Subcutaneous preadipocyte (primary cell): ENCODE results near the gene CBX7. TPM values are rescaled to one million over a fixed set of nuclear protein-coding genes. Genes with fewer than 3 reads are reported as not detected.

Source experiments
- small RNA-seq: library from RNA; depleted of rRNA; stranded (forward); fragments of <200 nt; gene quantifications from one replicate; pipeline ENCODE3, GENCODE V24; 2012
- total RNA-seq: library from RNA; depleted of rRNA; stranded (reverse); fragments of >200 nt; gene quantifications from 2 replicates; pipeline ENCODE4 v1.2.3, GENCODE V29; 2012

Gene CBX7
- 2.6 and 3.7 TPM in 2 replicates for total RNA-seq

GRCh38 chr22:39152511-39153219 lies at the start of gene CBX7:
TSS of gene CBX7 (minus strand) at chr22:39152680. CDS start at chr22:39152444, 236 bp downstream.

GRCh38 chr22:39097098-39098020 lies 55.1 kb downstream of the CBX7 start, which contains the start of gene APOBEC3H:
TSS of gene APOBEC3H (plus strand) at chr22:39097244. CDS start at chr22:39100279, 3,035 bp downstream.

Small RNAs within 50 kb of the gene (small RNA-seq; reads per million reads assigned to genes)
- gene COX5BP7, result not detected

Other genes starting within 250 kb of the CBX7 start
- not detected in 2 replicates for gene APOBEC3A, start 195.1 kb downstream of the CBX7 start, total RNA-seq
- 3.9 and 5.5 TPM in 2 replicates for gene APOBEC3B, start 170.3 kb downstream of the CBX7 start, total RNA-seq
- 12.9 and 16.2 TPM in 2 replicates for gene APOBEC3C, start 138.4 kb downstream of the CBX7 start, total RNA-seq
- gene APOBEC3D, start 131.6 kb downstream of the CBX7 start, total RNA-seq, result 1.5 and 2.2 TPM in 2 replicates
- gene APOBEC3F, start 111.8 kb downstream of the CBX7 start, total RNA-seq, result 3.5 and 5.1 TPM in 2 replicates
- 10.4 and 15.1 TPM in 2 replicates for gene APOBEC3G, start 75.4 kb downstream of the CBX7 start, total RNA-seq
- 0.37 and 0.59 TPM in 2 replicates for gene APOBEC3H, start 55.4 kb downstream of the CBX7 start, total RNA-seq
- 0.37 TPM in 1 of 2 replicates, not detected in the other for gene PDGFB, start 92.3 kb upstream of the CBX7 start, total RNA-seq
- gene RPL3, start 166.9 kb upstream of the CBX7 start, total RNA-seq, result 1,850 and 3,598 TPM in 2 replicates
- 1.8 and 2.2 TPM in 2 replicates for gene SYNGR1, start 197.3 kb upstream of the CBX7 start, total RNA-seq
- gene TAB1, start 247.1 kb upstream of the CBX7 start, total RNA-seq, result 15.4 and 17.4 TPM in 2 replicates